ENCODE measurements around the gene PKN2.

PKN2 gene

DNA sequence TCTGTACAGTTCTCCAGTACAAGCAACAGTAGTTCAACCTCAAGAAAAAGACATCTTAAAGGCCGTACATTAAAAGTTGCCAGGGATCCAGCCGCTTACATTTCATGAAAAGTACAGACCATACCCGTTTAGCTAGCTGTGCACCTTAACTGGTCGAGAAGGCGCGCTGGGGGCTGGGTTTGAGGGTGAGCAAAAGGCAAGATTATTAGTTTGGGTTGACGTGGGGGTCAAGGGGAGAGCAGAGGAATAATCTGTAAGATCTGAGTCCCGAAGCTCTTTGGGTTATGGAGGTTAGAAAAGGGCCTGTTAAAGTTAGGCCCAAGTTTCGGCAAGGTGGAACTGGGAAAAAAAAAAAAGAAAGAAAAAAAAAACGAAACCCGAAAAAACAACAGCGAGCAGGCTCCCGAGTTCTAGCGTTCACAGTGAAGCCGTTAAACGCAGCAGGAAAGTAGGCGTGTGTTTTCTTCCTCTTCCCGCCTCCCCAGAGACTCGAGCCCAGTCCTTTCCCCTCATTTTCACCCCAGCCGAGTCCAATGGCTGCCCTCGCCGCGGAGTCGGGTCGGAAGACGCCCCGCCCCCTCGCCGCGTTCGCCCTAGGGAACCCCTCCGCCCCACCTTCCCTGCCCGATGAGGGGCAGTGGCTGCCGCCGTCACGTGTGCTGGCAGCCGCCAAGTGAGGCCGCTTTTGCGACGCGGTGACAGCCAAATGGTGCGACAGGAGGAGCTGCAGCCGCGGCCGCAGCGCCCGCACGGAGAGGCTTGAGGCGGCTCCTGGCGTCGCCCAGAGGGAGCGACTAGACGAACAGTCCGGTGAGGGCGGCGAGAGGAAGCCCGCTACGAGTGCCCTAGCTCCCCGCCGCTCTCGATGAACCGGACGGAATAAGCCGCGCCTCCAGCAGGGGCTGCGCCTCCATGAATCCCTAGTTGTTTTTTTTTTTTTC, at the start of gene PKN2:
Gene PKN2 (plus strand): TSS at position 733 of the 941 bp plus-strand sequence. CDS start 308 bp downstream, outside the sequence.
- DNase-seq, result peak; percentile 94 to 96

DNA sequence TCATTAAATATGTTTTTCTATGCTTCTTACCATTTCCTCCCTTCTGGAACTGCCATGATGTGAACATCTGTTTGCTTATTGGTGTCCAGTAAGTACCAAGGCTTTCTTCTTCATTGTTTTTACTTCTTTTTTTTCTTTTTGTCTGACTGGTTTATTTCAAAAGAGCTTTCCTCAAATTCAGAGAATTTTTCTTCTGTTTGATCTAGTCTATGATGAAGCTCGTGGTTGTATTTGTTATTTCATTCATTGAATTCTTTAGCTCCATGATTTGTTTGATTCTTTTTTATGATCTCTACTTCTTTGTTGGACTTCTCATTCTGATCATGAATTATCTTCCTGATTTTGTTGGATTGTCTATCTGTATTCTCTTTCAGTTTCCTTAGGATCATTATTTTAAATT, 49.5 kb upstream of the PKN2 start:
- no peak for DNase-seq

- DNase-seq, result no peak
Measured at GRCh38 chr1:88640060-88640459, 44.0 kb upstream of the PKN2 start.

DNA sequence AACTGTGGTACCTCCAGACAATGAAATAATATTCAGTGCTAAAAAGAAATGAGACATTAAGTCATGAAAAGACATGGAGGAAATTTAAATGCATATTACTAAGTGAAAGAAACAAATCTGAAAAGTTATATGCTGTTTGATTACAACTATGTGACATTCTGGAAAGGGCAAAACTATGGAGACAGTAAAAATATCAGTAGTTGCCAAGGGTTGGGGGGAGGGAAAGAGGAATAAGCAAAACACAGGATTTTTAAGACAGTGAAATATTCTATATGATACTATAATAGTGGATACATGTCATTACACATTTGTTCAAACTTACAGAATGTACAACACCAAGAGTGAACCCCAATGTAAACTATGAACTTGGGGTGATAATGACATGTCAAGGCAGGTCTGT, 38.2 kb upstream of the PKN2 start:
- DNase-seq, result no peak

DNA sequence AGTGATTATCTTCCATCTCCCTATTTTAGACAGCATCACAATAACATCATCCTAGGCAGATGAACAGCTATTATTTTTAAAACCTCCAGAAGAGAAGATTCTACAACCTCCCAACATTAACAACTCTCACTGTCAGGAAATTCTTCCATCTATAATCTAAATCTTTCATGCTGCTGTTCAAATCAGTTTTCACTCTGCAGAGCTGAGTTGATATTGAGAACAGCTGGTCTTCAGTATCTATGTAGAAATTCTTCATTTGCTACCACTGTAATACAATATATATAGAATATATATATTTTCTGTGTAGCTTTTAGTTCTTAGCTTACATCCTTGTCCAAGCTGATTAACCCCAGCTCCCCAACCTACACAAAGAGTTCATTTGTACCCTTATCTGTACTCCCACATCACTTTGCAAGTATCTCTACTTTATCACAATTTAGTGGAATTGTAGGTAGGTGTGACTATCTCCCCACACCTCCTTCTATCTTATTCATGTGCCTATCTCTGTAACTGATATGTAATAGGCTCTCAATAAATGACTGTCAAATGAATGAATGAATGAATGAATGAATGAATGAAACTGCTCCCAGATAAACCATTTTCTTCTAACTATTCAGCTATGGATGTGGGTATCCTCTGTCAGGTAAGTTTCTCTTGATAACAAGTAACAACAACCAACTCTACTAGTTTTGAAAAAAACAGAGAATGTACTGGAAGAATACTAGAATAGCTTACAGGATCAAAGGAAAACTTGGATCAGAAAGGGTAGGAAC, 37.4 kb upstream of the PKN2 start:
- no peak for DNase-seq

GRCh38 chr1:88647249-88647645, 36.8 kb upstream of the PKN2 start:
- DNase-seq, result no peak

DNA sequence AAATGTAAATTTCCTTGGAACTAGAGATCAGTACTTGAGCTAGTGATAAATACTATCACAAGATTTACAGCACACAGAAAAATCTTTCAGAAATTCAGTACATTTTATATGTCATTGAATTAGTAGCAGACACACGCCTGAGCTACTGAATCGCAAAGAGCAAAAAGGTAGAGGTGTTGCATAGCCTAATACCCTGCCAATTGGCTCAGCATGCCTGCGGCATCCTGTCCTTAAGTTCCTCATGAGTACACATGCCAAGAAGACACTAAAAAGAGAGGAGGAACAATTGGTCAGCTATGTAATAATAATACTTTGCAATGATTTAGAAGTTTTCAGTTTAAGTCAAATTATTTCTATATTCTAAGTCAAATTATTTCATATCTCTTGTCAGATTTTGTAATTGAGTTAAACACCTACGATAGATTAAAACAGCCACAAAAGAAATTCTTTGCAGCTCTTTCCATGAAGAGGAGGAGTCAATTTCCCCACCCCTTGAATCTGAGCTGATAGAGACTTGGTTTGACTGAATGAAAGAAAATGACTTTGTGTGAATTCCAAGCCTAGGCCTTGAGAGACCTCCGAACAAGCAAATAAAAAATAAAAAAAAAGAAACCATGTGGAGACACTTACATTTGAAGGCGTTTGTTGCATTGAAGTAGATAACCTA, 36.2 kb upstream of the PKN2 start:
- no peak for DNase-seq

- DNase-seq, result no peak
Measured at GRCh38 chr1:88648706-88649105, 35.4 kb upstream of the PKN2 start.

- DNase-seq, result no peak
Measured at GRCh38 chr1:88649932-88650331, 34.1 kb upstream of the PKN2 start.

GRCh38 chr1:88650676-88651418, 33.2 kb upstream of the PKN2 start:
- DNase-seq, result no peak

DNA sequence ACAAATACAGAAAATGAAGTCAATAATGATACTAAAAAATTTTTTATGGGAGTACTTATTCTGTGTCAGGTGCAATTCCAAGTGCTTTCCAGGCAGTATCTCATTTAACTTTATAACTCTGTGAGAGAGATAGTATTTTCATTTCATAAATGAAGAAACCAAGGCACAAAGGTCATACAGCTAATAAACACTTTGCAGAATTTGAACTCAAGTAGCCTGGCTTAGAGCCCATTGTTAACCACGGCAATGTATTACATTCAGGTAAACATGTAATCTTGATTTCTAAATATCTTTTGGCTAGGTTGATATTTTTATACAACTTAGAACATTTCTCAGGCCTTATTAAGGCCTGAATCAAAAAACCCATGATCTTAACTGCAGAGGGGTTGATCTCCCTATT, 28.9 kb upstream of the PKN2 start:
- DNase-seq, result no peak

- no peak for DNase-seq
Measured at GRCh38 chr1:88655685-88656299, 28.3 kb upstream of the PKN2 start.

- DNase-seq, result no peak
Measured at GRCh38 chr1:88658419-88658818, 25.7 kb upstream of the PKN2 start.

DNA sequence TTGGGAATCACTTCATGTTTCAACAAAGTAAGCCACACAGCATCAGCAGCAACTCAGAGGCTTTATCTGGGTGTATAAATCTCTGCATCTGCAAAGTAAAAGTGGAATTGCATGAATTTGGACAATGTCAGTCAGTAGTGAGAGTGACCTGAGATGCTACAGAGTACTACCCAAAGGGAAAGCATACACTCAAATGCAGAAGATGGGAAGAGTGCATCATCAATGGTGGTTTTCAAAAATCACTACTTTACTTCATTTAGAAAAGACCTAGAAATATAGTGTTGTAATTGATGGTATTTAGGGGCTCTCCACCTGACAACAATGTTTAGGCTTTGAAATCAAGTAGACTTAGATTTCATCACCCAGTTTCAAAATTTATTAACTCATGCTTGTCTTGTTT, 24.5 kb upstream of the PKN2 start:
- no peak for DNase-seq

- DNase-seq, result no peak
Measured at GRCh38 chr1:88661188-88661587, 22.9 kb upstream of the PKN2 start.

GRCh38 chr1:88661951-88662699, 21.9 kb upstream of the PKN2 start:
- DNase-seq, result no peak

DNA sequence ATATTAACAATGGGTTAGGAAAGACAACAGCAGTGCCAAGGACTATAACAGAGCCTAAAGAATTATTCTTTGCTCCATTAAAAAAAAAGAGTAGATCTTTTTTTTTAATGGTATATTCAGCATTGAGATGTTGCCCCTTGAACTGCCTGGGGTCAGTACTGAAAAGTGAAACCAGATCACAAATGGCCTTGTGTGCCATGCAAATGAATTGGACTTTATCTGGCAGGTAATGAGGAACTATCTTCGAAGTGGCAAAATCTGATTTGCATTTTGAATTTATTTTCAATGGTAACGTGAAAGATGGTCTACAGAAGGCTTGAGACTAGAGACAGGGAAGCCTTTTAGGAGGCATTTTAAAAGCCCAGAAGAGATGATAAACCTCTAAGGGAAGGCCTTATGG, 21.4 kb upstream of the PKN2 start:
- no peak for DNase-seq

DNA sequence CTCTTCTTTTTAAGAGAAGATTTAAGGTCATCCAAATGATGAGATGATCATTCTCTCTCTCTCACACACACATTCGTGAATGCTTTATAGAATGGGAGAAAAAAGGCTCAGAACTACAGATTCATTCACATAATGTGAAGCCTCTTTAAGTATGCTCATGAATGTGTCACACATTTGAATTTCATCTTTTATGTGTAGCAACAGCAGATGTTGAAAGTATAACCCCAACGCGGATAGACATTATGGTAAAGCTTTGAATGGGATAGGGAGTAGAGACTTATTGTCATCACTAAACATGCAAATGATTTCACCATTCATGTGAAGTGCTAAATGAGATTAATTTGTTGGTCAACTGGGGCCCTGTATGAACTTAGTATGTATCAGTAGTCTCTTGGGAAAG, 15.7 kb upstream of the PKN2 start:
- no peak for DNase-seq

GRCh38 chr1:88670462-88670861, 13.6 kb upstream of the PKN2 start:
- DNase-seq, result no peak

DNA sequence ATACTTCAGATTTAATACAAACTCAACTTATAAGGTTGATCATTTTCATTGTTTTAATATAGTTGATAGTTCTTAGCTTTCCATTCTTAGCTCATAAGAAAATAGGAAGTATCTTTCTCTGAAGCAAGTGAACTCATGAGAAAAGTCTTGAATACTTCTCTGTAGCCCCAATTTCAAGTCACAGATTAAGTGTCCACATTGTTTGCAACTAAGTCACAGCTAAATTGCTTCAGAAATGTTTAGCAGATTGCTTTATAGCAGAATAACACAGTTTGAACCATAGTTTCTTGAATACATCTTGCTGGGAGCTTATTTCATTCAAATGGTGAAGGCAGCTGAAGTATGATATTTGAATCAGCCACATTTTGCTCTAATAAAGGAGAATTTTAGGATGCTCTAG, 10.6 kb upstream of the PKN2 start:
- DNase-seq, result no peak

- DNase-seq, result no peak
Measured at GRCh38 chr1:88678405-88678804, 5.7 kb upstream of the PKN2 start.

- no peak for DNase-seq
Measured at GRCh38 chr1:88680471-88680870, 3.6 kb upstream of the PKN2 start.

Measured in stimulated activated CD4-positive, alpha-beta T cell treated with anti-CD3 and anti-CD28 coated beads, Interleukin-2, amount 100 ng/mL, for 48 hours (primary cell).